ENCODE data around the gene BBX.

- TF ChIP-seq POLR2A (IDR thresholded peaks at IDR 0.05; ENCODE audit: low read length): no peak
- no peak for TF ChIP-seq GATA1 (IDR thresholded peaks at IDR 0.05; ENCODE audit: low read depth, low read length)
These were observed 272.8 kb downstream of the BBX start for GRCh38 chr3:107795514-107796094.
